ENCODE results near the gene TIMM44.

GRCh38 chr19:7987114-7987768 is 43.8 kb upstream of the TIMM44 start:
- TF ChIP-seq REST (IDR thresholded peaks at IDR 0.05): no peak
- TF ChIP-seq, protein P1, sequence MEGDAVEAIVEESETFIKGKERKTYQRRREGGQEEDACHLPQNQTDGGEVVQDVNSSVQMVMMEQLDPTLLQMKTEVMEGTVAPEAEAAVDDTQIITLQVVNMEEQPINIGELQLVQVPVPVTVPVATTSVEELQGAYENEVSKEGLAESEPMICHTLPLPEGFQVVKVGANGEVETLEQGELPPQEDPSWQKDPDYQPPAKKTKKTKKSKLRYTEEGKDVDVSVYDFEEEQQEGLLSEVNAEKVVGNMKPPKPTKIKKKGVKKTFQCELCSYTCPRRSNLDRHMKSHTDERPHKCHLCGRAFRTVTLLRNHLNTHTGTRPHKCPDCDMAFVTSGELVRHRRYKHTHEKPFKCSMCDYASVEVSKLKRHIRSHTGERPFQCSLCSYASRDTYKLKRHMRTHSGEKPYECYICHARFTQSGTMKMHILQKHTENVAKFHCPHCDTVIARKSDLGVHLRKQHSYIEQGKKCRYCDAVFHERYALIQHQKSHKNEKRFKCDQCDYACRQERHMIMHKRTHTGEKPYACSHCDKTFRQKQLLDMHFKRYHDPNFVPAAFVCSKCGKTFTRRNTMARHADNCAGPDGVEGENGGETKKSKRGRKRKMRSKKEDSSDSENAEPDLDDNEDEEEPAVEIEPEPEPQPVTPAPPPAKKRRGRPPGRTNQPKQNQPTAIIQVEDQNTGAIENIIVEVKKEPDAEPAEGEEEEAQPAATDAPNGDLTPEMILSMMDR (IDR thresholded peaks at IDR 0.05; ENCODE audit: low read depth, low read length, missing input control): no peak
- no peak for TF ChIP-seq GABPA (IDR thresholded peaks at IDR 0.05 in 1 of 2, conservative IDR thresholded peaks at IDR 0.05 in 1 of 2)
- no peak for TF ChIP-seq MAX (IDR thresholded peaks at IDR 0.05)
